ENCODE data around the gene IL17C. TPM values are rescaled to one million over a fixed set of nuclear protein-coding genes. Genes with fewer than 3 reads are reported as not detected.

IL17C gene
- total and polyA plus RNA-seq, 9 of the 15 experiments (the other 6 are each of a cell fraction or from before 2014, with no cell fraction given), result not detected

DNA sequence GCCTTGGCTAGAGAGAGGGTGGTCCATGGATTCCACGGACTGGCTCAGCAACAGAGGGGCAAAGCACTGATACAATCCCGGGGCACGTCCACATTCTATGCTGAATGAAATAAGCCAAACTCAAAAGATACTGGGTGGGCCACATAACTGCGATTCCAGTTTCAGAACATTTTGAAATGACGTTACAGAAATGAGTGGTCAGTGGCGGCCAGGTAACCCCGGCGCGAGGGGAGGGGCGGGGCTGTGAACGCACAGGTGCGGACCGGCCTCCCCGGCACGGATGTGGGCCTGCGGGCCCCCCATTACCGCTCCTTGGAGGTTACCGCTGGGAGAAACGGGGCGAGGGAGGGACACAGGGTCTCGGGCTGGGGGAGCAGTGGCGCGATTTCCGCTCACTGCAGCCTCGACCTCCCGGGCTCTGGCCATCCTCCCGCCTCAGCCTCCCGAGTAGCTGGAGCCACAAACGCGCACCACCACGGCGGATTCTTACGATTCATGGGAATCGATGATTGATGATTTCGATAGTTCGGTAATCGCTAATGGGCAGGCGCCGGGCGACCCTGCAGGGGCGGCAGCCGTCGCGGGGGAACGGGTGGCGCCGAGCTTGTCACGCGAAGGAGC lies 24.0 kb downstream of the IL17C start (continued):
- TF ChIP-seq TEAD1 (CRISPR knock-in tag; IDR thresholded peaks at IDR 0.05) (0 out of 4 replicates have a peak, but pooled peaks of 1 of the 2 experiments have one; percentile 38), MED1 (CRISPR knock-in tag; IDR thresholded peaks at IDR 0.05; ENCODE audit: borderline replicate concordance) (0 out of 2 replicates have a peak, but pooled peaks have one; percentile 58), ZNF175 (CRISPR knock-in tag; IDR thresholded peaks at IDR 0.05; ENCODE audit: low read depth) (no peak), E2F3 (CRISPR knock-in tag; IDR thresholded peaks at IDR 0.05) (no peak; the same call in 1 of the 2 replicates), ZBTB7A (IDR thresholded peaks at IDR 0.05; ENCODE audit: borderline replicate concordance, control insufficient read depth, low read depth, low read length) (0 out of 2 replicates have a peak, but pooled peaks have one; percentile 66), ZNF445 (CRISPR knock-in tag; IDR thresholded peaks at IDR 0.05; ENCODE audit: low read depth) (no peak), TEAD2 (tag; IDR thresholded peaks at IDR 0.05) (no peak)
- TF ChIP-seq, protein P1, sequence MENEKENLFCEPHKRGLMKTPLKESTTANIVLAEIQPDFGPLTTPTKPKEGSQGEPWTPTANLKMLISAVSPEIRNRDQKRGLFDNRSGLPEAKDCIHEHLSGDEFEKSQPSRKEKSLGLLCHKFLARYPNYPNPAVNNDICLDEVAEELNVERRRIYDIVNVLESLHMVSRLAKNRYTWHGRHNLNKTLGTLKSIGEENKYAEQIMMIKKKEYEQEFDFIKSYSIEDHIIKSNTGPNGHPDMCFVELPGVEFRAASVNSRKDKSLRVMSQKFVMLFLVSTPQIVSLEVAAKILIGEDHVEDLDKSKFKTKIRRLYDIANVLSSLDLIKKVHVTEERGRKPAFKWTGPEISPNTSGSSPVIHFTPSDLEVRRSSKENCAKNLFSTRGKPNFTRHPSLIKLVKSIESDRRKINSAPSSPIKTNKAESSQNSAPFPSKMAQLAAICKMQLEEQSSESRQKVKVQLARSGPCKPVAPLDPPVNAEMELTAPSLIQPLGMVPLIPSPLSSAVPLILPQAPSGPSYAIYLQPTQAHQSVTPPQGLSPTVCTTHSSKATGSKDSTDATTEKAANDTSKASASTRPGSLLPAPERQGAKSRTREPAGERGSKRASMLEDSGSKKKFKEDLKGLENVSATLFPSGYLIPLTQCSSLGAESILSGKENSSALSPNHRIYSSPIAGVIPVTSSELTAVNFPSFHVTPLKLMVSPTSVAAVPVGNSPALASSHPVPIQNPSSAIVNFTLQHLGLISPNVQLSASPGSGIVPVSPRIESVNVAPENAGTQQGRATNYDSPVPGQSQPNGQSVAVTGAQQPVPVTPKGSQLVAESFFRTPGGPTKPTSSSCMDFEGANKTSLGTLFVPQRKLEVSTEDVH (IDR thresholded peaks at IDR 0.05; ENCODE audit: low read depth, partially characterized antibody), result no peak
- TF ChIP-seq, protein P2, sequence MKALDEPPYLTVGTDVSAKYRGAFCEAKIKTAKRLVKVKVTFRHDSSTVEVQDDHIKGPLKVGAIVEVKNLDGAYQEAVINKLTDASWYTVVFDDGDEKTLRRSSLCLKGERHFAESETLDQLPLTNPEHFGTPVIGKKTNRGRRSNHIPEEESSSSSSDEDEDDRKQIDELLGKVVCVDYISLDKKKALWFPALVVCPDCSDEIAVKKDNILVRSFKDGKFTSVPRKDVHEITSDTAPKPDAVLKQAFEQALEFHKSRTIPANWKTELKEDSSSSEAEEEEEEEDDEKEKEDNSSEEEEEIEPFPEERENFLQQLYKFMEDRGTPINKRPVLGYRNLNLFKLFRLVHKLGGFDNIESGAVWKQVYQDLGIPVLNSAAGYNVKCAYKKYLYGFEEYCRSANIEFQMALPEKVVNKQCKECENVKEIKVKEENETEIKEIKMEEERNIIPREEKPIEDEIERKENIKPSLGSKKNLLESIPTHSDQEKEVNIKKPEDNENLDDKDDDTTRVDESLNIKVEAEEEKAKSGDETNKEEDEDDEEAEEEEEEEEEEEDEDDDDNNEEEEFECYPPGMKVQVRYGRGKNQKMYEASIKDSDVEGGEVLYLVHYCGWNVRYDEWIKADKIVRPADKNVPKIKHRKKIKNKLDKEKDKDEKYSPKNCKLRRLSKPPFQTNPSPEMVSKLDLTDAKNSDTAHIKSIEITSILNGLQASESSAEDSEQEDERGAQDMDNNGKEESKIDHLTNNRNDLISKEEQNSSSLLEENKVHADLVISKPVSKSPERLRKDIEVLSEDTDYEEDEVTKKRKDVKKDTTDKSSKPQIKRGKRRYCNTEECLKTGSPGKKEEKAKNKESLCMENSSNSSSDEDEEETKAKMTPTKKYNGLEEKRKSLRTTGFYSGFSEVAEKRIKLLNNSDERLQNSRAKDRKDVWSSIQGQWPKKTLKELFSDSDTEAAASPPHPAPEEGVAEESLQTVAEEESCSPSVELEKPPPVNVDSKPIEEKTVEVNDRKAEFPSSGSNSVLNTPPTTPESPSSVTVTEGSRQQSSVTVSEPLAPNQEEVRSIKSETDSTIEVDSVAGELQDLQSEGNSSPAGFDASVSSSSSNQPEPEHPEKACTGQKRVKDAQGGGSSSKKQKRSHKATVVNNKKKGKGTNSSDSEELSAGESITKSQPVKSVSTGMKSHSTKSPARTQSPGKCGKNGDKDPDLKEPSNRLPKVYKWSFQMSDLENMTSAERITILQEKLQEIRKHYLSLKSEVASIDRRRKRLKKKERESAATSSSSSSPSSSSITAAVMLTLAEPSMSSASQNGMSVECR (CRISPR knock-in tag; IDR thresholded peaks at IDR 0.05), result peak; percentile 77; the same call in 1 of the 2 replicates
- TF ChIP-seq, protein P3, sequence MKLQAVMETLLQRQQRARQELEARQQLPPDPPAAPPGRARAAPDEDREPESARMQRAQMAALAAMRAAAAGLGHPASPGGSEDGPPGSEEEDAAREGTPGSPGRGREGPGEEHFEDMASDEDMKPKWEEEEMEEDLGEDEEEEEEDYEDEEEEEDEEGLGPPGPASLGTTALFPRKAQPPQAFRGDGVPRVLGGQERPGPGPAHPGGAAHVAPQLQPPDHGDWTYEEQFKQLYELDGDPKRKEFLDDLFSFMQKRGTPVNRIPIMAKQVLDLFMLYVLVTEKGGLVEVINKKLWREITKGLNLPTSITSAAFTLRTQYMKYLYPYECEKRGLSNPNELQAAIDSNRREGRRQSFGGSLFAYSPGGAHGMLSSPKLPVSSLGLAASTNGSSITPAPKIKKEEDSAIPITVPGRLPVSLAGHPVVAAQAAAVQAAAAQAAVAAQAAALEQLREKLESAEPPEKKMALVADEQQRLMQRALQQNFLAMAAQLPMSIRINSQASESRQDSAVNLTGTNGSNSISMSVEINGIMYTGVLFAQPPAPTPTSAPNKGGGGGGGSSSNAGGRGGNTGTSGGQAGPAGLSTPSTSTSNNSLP (IDR thresholded peaks at IDR 0.05; ENCODE audit: borderline replicate concordance, low read depth, low read length), result no peak
- TF ChIP-seq, protein P4, sequence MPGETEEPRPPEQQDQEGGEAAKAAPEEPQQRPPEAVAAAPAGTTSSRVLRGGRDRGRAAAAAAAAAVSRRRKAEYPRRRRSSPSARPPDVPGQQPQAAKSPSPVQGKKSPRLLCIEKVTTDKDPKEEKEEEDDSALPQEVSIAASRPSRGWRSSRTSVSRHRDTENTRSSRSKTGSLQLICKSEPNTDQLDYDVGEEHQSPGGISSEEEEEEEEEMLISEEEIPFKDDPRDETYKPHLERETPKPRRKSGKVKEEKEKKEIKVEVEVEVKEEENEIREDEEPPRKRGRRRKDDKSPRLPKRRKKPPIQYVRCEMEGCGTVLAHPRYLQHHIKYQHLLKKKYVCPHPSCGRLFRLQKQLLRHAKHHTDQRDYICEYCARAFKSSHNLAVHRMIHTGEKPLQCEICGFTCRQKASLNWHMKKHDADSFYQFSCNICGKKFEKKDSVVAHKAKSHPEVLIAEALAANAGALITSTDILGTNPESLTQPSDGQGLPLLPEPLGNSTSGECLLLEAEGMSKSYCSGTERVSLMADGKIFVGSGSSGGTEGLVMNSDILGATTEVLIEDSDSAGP (CRISPR knock-in tag; IDR thresholded peaks at IDR 0.05), result no peak
- TF ChIP-seq, protein P5, sequence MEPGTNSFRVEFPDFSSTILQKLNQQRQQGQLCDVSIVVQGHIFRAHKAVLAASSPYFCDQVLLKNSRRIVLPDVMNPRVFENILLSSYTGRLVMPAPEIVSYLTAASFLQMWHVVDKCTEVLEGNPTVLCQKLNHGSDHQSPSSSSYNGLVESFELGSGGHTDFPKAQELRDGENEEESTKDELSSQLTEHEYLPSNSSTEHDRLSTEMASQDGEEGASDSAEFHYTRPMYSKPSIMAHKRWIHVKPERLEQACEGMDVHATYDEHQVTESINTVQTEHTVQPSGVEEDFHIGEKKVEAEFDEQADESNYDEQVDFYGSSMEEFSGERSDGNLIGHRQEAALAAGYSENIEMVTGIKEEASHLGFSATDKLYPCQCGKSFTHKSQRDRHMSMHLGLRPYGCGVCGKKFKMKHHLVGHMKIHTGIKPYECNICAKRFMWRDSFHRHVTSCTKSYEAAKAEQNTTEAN (CRISPR knock-in tag; IDR thresholded peaks at IDR 0.05), result no peak
- TF ChIP-seq, protein P6, sequence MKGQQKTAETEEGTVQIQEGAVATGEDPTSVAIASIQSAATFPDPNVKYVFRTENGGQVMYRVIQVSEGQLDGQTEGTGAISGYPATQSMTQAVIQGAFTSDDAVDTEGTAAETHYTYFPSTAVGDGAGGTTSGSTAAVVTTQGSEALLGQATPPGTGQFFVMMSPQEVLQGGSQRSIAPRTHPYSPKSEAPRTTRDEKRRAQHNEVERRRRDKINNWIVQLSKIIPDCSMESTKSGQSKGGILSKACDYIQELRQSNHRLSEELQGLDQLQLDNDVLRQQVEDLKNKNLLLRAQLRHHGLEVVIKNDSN (CRISPR knock-in tag; IDR thresholded peaks at IDR 0.05), result no peak

Measured in K562 (cell line).